SKM-1 (cell line): ENCODE measurements around the gene N4BP3.
A peak's percentile ranks its signal among the peaks of the same experiment; 100 is the strongest.

Source experiments
- DNase-seq: peaks from one replicate; lab custom pipeline; 2025; ENCODE audit not compliant: unreplicated experiment; lab: John Stamatoyannopoulos, UW

The N4BP3 gene

DNA sequence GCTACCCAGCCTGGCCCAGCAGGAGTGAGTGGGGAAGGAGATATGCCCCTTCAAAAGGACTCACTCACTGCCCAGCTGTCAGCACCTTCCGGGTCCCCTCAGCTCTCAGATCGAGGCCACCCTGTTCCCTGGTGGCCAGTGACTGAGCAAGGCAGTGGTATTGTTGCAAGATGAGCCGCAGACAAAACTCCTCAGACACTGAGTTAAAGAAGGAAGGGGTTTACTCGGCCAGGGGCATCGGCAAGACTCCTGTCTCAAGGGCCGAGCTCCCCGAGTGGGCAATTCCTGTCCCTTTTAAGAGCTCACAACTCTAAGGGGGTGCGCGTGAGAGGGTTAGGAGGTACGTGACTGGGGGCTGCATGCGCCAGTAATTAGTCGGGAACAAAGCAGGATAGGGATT, 9.7 kb upstream of the N4BP3 start:
- DNase-seq, result no peak

DNA sequence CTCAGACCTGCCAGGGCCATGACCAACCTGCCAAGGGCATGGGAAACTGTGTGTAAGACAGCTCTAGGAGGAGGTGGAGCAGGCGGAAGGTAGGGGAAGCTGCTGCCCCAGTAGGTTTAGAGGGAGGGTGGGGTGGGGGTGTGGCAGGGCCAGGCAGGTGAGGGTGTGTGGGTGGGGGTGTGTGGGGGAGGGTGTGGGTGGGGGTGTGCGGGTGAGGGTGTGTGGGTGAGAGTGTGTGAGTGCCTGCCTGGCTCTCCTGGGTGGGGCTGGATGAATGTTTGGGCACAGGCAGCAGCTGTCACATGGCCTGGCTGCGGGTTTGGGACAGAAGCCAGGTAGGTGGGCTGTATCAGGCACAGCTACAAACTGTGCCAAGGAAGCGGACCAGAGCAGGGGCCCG, 8.8 kb upstream of the N4BP3 start:
- DNase-seq, result no peak

- DNase-seq, result no peak
Measured at GRCh38 chr5:178106086-178106485, 7.2 kb upstream of the N4BP3 start.

GRCh38 chr5:178106556-178107239, 6.6 kb upstream of the N4BP3 start:
- no peak for DNase-seq

- DNase-seq, result no peak
Measured at GRCh38 chr5:178107756-178108310, 5.5 kb upstream of the N4BP3 start.

DNA sequence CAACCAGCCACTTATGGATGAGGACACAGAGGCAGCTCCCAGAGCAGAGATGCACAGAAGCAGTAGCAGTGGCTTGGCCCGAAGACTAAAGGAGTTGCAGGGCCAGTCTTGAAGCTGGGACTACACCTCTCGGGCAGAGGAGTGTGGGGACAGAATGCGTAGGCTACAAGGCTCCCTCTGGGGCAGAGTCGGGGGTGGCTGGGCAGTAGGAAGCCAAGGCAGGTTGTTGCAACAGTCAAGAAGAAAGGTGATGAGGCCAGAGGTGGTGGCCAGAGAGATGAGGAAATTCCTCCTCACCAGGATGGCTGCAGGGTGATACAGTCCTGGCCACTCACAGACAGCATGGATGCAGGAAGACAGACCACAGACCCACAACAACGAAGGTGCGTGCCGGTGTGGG, 4.9 kb upstream of the N4BP3 start:
- DNase-seq, result no peak

GRCh38 chr5:178108966-178109365, 4.4 kb upstream of the N4BP3 start:
- no peak for DNase-seq

GRCh38 chr5:178110511-178110910, 2.8 kb upstream of the N4BP3 start:
- no peak for DNase-seq

GRCh38 chr5:178111925-178112324, 1.4 kb upstream of the N4BP3 start:
- DNase-seq, result no peak

DNA sequence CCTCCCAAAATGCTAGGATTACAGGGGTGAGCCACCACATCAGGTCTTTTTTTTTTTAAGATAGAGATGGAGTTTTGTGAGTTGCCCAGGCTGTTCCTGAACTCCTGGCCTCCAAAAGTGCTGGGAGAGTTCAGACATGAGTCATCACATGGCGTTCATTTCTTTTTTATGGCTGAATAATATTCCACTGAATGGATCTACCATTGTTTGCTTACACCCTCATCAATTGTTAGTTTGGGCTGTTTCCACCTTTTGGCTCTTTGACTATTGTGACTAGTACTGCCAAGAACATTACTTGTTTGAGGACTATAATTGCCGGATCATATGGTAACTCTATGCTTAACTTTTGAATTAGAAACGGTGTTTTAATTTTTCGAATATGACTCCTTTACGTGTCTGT, 787 bp upstream of the N4BP3 start:
- DNase-seq, result no peak

DNA sequence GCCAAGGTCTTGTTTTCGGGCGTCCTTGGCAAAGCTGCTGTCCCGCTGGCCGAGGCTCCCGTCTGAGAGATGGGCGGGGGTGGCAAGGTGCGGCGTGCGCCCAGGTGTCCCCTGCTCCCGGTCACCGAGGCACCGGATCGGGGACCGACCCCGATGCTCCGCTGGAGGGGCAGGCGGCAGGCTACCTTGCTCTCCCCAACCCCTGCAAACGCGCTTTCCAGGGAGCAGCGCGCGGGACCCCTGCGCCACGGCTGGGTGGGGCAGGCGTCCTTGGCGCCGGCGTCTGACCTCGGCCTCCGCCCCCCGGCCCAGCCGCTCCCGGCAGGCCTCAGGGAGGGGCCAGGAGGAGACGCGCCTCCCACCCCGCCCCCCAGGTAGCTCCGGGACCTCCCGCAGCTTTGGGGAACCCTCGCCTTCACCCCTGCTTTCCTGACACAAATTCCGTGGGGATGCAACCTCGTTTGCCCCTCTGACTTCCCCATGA, 551 bp downstream of the N4BP3 start:
- DNase-seq, result no peak

GRCh38 chr5:178114325-178115135, 1.2 kb downstream of the N4BP3 start:
- no peak for DNase-seq

DNA sequence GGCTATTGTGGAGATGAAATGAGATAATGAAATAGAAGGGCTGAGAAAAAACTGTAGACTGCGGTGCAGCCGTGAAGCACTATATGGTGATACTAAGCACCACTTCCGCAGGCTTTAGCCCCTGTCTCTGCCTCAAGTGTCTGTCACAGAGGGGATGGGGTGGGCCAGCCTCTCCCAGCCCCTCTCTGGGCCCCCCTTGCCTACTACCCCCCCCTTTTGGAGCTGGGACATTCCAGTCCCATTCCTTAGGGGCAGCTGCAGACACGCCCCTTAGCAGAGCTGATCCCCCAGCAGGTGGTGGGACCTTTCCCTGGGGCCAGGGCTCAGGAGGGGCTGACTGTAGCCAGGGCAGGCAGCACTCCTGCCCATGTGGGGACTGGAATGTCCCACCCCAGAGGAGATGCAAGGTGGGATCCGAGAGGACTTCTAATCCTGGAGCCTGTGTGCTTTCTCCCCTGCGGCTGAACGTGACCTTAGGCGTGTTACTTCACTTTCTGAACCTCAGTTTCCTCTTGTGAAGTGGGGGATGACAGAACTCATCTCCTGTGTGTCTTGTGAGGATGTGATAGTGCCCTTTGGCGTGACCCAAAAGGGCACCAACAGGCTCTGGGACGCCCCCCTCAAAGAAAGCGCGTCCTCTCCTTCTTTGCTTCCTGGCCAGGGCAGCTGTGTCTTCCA, 1.9 kb downstream of the N4BP3 start:
- DNase-seq, result no peak

DNA sequence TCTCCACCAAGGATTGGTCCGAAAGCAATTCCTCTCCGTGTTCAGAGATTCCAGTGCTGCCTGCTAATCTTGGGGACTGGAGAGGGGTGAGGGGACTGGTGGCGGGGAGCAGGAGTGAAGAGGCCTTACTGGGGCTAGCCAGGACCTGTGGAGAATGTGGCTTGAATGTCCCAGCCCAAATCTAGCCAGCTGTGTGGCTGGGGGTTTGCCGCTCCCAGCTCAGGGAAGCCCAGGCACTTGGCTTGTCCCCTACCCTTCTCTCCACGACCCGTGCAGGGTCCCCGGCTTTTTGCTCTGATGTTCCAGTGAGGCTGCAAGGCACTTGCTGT, 2.4 kb downstream of the N4BP3 start:
- DNase-seq, result no peak

- DNase-seq, result no peak
Measured at GRCh38 chr5:178116143-178116885, 3.0 kb downstream of the N4BP3 start.

DNA sequence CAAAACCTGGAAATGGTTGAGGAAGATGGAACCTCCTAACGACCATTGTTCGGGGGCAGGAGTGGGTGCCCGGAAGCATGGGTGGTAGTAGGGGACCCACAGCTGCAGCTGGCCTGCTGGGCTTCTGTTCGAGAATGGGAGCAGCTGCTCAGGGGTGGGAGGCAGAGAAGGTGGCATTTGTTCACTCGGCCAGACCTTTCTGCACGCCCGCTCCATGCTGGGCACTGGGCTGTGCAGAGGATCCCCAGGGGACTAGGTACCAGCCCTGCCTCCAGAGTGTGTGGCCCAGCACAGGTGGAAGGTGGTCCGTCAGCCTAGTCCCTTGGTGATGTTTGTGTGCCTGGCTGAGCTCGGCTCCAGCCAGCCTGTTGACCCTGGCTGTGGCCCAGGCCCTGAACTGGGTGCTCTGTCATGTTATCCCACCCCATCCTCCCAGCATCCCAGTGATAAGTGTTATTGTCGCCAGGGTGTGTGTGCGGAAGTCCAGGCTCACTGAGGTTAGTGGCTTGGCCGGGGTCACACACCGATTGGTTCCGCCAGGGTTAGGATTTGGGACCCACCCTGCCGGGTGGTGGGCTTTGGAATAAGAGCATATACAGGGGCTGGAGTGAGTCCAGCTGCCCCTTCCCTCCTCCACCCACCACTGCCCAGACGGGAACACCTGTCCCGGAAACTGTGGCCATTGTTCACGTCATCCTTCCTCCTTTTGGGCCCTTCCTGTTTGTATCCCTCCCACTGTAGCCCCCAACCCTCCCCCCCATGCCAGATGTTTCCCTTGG, 4.8 kb downstream of the N4BP3 start:
- no peak for DNase-seq

- no peak for DNase-seq
Measured at GRCh38 chr5:178119915-178120606, 6.7 kb downstream of the N4BP3 start.

GRCh38 chr5:178120607-178121357, 7.5 kb downstream of the N4BP3 start:
- DNase-seq, result peak; percentile 36
